Activated B cell treated with CpG ODN at 0.5 μM for 24 hours (primary cell): ENCODE data around the gene NCF2. TPM values are rescaled to one million over a fixed set of nuclear protein-coding genes. Genes with fewer than 3 reads are reported as not detected.
A peak's percentile ranks its signal among the peaks of the same experiment; 100 is the strongest.

Experiments
- ATAC-seq: fragments of 200-7000 bp; cut with Tn5 transposase; one replicate; pipeline ENCODE4 v1.10.0; 2021; ENCODE audit warnings: low read depth, mild to moderate bottlenecking, moderate library complexity
- CTCF ChIA-PET: fragments of 350-600 bp; sonication (Branson Sonifier 250); formaldehyde crosslinking; loops from one replicate; lab custom pipeline; 2021; ENCODE audit warnings: antibody characterized with exemption; lab: Charles Lee
- POLR2A ChIA-PET: fragments of 350-600 bp; sonication (Branson Sonifier 250); formaldehyde crosslinking; loops from one replicate; lab custom pipeline; 2021; ENCODE audit warnings: antibody characterized with exemption; lab: Charles Lee
- DNase-seq: peaks from one replicate; pipeline ENCODE4 v3.0.0; 2022
- H3K27ac Mint-ChIP-seq: one replicate; pipeline ENCODE4 v1.8.0; 2020; ENCODE audit warnings: mixed read lengths
- H3K27me3 Mint-ChIP-seq: one replicate; pipeline ENCODE4 v1.8.0; 2021; ENCODE audit warnings: mixed read lengths
- H3K36me3 Mint-ChIP-seq: one replicate; pipeline ENCODE4 v1.8.0; 2021; ENCODE audit warnings: low read depth, mixed read lengths
- H3K4me1 Mint-ChIP-seq: one replicate; pipeline ENCODE4 v1.8.0; 2021; ENCODE audit warnings: mixed read lengths
- H3K4me3 Mint-ChIP-seq: one replicate; pipeline ENCODE4 v1.8.0; 2020; ENCODE audit warnings: mild to moderate bottlenecking, mixed read lengths
- H3K9me3 Mint-ChIP-seq: one replicate; pipeline ENCODE4 v1.8.0; 2020; ENCODE audit warnings: mixed read lengths
- intact Hi-C: fragments of 100-400 bp; cut with micrococcal nuclease; formaldehyde crosslinking; loops from one replicate; pipeline ENCODE4 v1.15.1; 2024
- total RNA-seq: library from RNA; stranded (reverse); gene quantifications from 2 replicates; pipeline ENCODE4 v1.2.3, GENCODE V29; 2022
- TF ChIP-seq, protein P1 (sequence below): fragments of 200-600 bp; IDR thresholded peaks from one replicate; pipeline ENCODE4 v1.8.0; 2022; ENCODE audit warnings: antibody characterized with exemption, mild to moderate bottlenecking

The NCF2 gene
- total RNA-seq, 1 donor from 2014 or later: 101 TPM

DNA sequence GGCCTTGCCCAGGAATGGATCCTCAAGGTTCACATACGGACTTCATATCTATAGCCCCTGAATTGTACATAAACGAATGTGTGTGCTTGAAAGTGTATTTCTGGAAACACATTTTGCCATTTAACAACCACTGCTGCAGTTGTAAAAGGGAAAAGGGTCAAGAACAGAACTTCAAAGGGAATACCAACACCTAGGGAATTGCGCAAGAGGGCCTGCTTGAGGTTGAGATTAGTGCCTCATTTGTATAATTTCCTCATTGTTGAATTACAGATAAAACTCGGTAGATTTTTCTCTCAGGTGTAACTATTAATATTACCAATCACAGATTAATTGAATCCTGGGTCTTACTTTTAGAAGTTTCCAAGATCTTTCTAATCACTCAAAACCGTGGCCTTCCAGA is 6.1 kb downstream of the NCF2 start:
- ATAC-seq: no peak
- CTCF ChIA-PET: no interaction called here
- Mint-ChIP-seq H3K27me3 (no peaks in the 10 kb centered on the region), H3K9me3 (no peaks in the 10 kb centered on the region), H3K36me3 (peaks cover 46% of the 10 kb centered on the region), H3K27ac (no peak overlapping the region), H3K4me3 (no peak overlapping the region), H3K4me1 (peaks cover 45% of the 10 kb centered on the region)
- POLR2A ChIA-PET: no interaction called here
- intact Hi-C loops: no loop called here
- no peak for DNase-seq
- TF ChIP-seq, protein P1, sequence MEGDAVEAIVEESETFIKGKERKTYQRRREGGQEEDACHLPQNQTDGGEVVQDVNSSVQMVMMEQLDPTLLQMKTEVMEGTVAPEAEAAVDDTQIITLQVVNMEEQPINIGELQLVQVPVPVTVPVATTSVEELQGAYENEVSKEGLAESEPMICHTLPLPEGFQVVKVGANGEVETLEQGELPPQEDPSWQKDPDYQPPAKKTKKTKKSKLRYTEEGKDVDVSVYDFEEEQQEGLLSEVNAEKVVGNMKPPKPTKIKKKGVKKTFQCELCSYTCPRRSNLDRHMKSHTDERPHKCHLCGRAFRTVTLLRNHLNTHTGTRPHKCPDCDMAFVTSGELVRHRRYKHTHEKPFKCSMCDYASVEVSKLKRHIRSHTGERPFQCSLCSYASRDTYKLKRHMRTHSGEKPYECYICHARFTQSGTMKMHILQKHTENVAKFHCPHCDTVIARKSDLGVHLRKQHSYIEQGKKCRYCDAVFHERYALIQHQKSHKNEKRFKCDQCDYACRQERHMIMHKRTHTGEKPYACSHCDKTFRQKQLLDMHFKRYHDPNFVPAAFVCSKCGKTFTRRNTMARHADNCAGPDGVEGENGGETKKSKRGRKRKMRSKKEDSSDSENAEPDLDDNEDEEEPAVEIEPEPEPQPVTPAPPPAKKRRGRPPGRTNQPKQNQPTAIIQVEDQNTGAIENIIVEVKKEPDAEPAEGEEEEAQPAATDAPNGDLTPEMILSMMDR: no peak

DNA sequence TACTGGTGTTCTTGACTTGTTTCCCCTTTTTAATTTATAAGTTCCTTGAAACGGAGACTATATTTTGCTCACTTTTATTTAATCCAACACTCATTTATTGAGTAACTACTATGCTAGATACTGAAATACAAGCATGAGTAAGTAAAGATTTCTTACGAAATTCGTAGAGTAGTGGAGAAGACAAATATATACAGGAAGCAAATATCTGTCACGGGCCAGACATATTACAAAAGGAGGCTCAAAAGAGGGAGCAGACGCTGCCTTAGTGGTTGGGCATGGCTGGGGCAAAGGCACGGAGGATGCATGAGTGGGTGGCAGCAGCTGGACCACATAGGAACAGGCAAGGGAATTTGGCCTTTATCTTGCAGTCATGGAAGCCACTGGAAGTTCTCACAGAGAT is 6.8 kb downstream of the NCF2 start:
- DNase-seq (no peak), ATAC-seq (no peak)
- Mint-ChIP-seq H3K27me3 (no peaks in the 10 kb centered on the region), H3K4me3 (no peak overlapping the region), H3K36me3 (peaks cover 45% of the 10 kb centered on the region), H3K4me1 (peaks cover 38% of the 10 kb centered on the region), H3K27ac (no peak overlapping the region), H3K9me3 (no peaks in the 10 kb centered on the region)
- intact Hi-C loops: no loop called here
- ChIA-PET CTCF (no interaction called here), POLR2A (no interaction called here)
- TF ChIP-seq, protein P1: no peak

DNA sequence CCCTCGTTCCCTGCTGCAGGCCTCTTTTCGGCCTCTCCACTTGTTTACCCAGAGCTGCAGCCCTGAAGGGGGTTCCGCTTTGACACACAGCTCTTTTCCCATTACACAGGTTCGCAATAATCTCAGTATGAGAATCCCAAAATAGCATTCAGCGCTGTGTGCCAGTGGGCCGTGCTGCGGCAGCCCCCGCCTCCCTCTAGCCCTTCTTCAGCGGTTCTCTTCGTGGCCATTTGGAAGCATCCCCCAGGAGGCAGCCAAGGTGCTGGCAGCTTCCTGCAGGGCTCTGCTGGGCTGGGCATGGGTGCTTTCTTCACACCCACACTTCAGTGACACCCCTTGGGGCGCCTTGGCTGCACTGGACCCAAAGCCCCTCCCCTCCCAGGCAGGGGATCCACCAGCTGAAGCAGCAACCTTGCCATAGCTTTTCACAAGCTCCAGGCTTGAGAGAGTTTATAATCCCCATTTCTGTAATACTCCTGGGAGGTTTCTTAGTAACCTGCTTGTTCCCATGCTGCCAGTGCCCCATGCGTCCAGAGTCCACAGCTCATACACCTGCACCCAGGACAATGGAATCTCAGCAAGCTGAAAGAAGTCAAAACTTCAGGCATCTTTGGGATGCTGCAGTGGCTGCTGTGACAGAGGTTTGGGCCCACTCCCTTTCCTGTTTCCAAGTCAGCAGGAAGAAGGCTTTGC is 8.1 kb downstream of the NCF2 start:
- TF ChIP-seq, protein P1: no peak
- ChIA-PET POLR2A (interaction anchor here (1.0 to 1.1 kb wide), 3 partner anchors 9 to 27 kb away, joined by 4 read pairs; partner anchors contain the start of gene NCF2), CTCF (no interaction called here)
- Mint-ChIP-seq H3K27ac (no peak overlapping the region), H3K27me3 (no peaks in the 10 kb centered on the region), H3K4me3 (no peak overlapping the region), H3K9me3 (no peaks in the 10 kb centered on the region), H3K4me1 (peaks cover 34% of the 10 kb centered on the region), H3K36me3 (peaks cover 53% of the 10 kb centered on the region)
- ATAC-seq (no peak), DNase-seq (no peak)
- intact Hi-C loops: no loop called here

DNA sequence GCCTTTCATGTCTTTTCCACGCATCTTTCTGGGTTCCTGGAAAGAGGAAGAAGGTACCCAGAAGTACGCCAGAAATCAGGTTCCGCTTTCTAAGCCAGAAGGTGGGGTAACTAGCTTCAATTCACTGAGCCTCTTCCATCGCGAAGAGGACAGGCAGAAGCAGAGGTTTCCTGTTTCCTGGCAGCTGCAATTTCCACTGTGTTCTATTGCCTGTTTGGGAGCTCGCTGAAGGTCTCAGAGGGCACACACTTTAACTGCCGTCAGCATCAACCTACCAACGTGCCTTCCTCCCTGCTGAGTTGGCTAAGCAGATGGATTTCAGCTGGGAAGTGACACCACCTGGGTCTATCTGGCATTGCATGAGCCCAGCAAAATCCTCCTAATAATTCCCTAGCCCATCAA is 10.0 kb downstream of the NCF2 start:
- peaks cover 32% of the 10 kb centered on the region for H3K4me1 Mint-ChIP-seq
- peaks cover 52% of the 10 kb centered on the region for H3K36me3 Mint-ChIP-seq
- no peaks in the 10 kb centered on the region for H3K27me3 Mint-ChIP-seq
- DNase-seq (no peak), ATAC-seq (peak; percentile 86)
- intact Hi-C loops: loop anchor here (1.0 to 2.0 kb wide), 3 partner anchors 10 to 109 kb away; partner anchors contain the start of gene NCF2
- H3K27ac Mint-ChIP-seq: peak overlapping the region; percentile 85
- CTCF ChIA-PET: interaction anchor here (0.8 to 2.6 kb wide), 13 partner anchors 10 to 298 kb away, joined by 3 to 24 read pairs (median 5); partner anchors contain the start of gene NCF2
- H3K4me3 Mint-ChIP-seq: peak overlapping the region; percentile 61
- POLR2A ChIA-PET: interaction anchor here (0.6 to 6.4 kb wide), 7 partner anchors 9 to 108 kb away, joined by 3 to 80 read pairs (median 12); partner anchors contain the start of genes NCF2 and SMG7
- no peaks in the 10 kb centered on the region for H3K9me3 Mint-ChIP-seq
- TF ChIP-seq, protein P1: no peak

DNA sequence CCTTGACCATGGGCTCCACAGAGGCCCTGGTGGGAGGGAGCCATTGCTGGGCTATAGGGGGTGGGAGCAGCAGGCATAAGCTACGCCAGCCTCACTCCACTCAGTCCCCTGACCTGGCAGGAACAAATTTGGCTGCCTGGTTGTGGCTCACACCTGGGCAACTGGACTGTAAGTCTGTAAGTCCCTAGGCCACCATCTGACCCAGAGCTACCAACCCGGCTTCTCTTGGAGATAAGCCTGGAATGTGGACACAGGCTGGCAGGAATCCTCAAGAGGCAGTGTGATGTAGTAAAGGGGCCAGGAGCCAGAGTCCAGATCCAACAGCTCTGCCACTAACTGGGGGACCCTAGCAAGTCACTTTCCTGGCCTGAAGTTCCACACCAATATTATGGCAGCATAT is 11.4 kb downstream of the NCF2 start:
- Mint-ChIP-seq H3K27me3 (no peaks in the 10 kb centered on the region), H3K9me3 (no peaks in the 10 kb centered on the region), H3K27ac (no peak overlapping the region), H3K36me3 (peaks cover 50% of the 10 kb centered on the region), H3K4me3 (no peak overlapping the region), H3K4me1 (peaks cover 26% of the 10 kb centered on the region)
- ChIA-PET POLR2A (interaction anchor here (2.7 to 6.4 kb wide), 2 partner anchors 10 to 107 kb away, joined by 27 to 80 read pairs; partner anchors contain the start of genes NCF2 and SMG7), CTCF (interaction anchor here (2.6 kb wide), 1 partner anchor 11 kb away, joined by 24 read pairs; the partner anchor contains the start of gene NCF2)
- no peak for ATAC-seq
- no peak for DNase-seq
- TF ChIP-seq, protein P1: no peak
- intact Hi-C loops: no loop called here
